Nucleus accumbens (tissue), 56 donors: ENCODE results near the gene ZNF124.

ENCODE experiments used
- DNase-seq, 56 donors: peaks; one replicate each; lab custom pipeline; 2025; lab: John Stamatoyannopoulos, UW

Gene ZNF124

DNA sequence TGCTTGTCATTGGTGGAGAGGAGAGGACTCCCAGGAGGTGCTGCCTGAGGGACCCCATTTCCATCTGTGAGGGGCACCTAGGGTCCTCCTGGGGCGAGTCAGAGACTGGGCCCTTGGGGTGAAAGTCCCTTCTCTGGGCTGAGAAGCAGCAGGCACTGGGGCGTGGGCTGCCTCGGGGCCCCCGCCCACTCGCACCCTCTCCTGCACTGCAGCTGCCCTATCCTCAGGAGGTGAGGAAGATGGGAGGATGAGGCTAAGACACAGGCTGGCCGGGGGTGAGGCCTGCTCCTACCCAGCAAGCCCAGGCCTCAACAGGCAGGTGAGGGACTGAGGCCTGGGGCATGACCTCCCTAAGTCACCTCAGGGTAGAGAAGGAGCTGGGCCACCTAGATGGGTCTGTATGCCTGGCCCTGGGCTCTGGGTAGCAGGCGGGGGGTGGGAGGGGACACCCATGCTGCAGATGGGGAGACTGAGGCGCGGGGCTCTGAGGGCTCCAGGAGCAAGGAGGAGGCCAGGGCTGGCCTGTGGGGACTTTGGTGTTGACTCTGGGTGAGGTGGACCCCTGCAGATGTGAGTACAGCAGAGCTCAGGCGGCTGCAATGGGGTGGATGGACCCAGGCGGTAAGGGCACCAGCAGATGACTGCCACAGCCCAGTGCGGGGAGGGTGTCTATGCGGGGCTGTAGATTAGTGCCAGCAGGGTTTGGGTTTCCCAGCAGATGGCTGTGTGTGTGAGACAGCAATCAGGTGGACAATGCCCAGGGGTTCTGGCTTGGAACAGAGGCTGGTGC lies 57.3 kb downstream of the ZNF124 start:
- DNase-seq, result no peak

GRCh38 chr1:247113733-247114271 lies 58.0 kb downstream of the ZNF124 start:
- no peak for DNase-seq

DNA sequence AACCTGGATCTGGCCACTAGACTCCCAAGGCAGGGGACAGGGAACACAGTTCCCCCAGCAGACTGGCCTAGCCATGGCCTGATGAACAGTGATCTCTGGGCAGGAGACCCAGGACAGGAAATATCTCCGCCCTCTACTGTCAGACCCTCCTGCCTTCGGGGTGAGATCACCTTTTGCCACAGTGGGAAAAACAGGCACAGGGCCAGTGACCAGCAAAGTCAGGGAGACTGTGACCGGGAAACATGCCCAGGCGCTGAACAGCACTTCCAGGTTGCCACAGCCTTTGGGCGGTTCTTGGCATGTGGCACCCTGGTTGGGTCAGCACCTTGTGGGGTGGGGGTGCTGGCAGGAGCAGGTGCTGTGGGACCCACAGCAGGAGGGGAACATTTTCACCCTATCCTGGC lies 58.7 kb downstream of the ZNF124 start:
- DNase-seq, result peak in 1 of 56 donors; percentile 13

GRCh38 chr1:247112479-247112781 lies 59.4 kb downstream of the ZNF124 start:
- DNase-seq, result no peak

DNA sequence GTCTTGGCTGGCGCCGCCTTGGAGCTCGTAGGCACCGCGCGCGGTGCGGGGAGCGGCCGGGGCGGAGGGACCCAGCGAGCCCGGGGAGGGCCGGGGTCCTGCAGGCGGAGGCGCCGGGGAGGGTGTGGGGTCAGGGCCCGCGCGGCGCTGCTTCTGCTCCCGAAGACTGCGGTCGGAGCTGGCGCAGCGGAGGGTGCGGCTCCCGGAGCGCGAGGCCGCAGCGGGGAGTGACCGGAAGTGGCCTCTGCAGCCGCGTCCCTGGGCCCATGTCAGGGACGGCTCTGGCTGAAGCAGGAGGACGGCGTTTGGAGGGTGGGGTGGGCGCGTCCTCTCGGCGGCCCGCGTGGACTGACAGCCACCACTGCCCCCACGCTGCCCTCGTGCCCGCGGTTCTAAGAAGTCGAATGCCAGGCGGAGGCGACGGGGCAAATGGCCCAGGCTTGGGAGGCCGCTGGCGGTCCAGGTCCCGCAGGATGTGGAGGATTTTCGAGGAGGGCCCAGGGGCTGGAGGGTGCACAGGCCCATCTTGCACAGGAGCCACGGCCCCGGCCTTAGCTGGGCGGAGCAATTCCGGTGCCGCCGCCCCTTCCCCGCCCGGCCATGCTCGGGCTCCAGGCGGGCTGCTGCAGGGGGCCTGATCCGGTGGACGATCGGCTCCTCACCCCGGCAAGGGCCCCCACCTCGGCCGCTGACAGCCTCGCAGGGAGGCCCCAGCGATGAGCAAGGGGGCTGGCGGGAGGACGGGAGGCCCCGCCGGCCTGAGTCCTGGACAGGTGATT lies 59.9 kb downstream of the ZNF124 start:
- peak in 33 of 56 donors; percentile 10 to 61 (median 27) for DNase-seq

DNA sequence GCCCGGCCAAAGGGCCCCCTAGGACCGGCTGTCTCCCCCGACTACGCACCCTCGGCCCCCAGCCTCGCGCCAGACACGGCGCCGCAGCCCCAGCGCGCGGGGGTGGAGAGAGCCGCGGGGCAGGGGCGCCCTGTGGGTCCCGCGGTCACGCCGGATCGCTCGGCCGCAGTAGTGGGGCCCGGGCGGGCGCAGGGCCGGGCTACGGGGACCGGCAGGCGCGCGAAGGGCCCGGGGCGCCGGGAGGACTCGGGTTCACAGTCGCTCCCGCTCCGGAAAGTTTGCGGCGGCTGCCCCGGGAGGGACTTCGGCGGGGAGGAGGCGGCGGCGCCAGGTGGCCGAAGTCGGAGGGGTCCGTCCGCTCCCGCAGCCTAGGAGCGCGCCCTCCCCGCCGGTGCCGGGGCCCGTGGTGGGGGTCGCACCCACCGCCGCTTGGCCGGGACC lies 60.5 kb downstream of the ZNF124 start:
- DNase-seq, result no peak

DNA sequence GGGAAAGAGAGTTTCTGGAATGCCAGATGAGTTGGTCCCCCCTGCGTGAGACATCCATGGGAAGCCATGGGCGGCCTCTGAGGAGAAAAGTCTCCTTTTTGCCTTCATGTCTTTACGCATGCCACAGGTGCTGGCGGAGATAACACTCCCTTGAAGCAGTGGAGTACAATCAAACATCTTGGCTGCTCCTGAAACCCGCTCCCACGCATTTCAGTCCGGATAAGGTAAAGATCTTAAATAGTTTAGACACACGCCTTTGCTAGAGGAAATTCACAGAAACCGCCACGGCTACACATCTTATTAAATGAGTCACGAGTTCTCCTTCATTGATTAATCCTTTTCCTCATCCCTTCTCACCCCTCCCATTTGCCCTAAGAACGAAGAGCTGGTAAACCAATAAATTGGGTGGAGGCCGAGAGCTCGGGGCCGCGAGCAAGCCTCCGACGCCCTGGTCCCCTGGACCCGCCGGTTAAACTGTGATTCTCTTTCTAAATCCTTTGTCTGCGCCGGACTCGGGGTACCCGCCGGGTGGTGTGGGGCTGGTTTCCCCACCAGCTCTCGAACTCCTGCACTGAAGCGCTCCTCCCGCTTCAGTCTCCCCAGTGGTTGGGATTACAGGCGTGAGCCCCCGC lies 61.1 kb downstream of the ZNF124 start:
- peak in 2 of 56 donors; percentile 7 to 22 for DNase-seq

- DNase-seq, result no peak
Observed at GRCh38 chr1:247107694-247108093, 64.1 kb downstream of the ZNF124 start.

- DNase-seq, result no peak
Observed at GRCh38 chr1:247105966-247106365, 65.9 kb downstream of the ZNF124 start.
